T-cell (primary cell): Measurements from ENCODE around the gene PTPRO. TPM values are rescaled to one million over a fixed set of nuclear protein-coding genes. Genes with fewer than 3 reads are reported as not detected.

Experiments used
- ATAC-seq, 4 experiments: fragments of 200-7000 bp in 3 of 4; fragments of 150-1000 bp in 1 of 4; cut with Tn5 transposase; replicated peaks in 1 of 4; 1 replicate in 3 of 4; 2 replicates in 1 of 4; pipeline ENCODE4 v1.10.0; 2021; ENCODE audit warnings: moderate library complexity in 3 of 4, mild to moderate bottlenecking in 2 of 4, moderate number of reproducible peaks in 1 of 4
- CTCF ChIA-PET, 2 donors: fragments of 300-600 bp; sonication (Branson Sonifier 250); formaldehyde crosslinking; loops; one replicate each; lab custom pipeline; 2022; ENCODE audit warnings: antibody characterized with exemption in 2 of 2; lab: Charles Lee
- POLR2A ChIA-PET, 2 donors: fragments of 300-600 bp; sonication (Branson Sonifier 250); formaldehyde crosslinking; loops; one replicate each; lab custom pipeline; 2022; ENCODE audit warnings: antibody characterized with exemption in 2 of 2; lab: Charles Lee
- DNase-seq, 35 experiments: peaks; one replicate each; pipeline versions ENCODE4 v3.0.0 to v3.0.0-alpha.2; 2013 to 2023
- H3K27ac ChIP-seq: one replicate; pipeline ENCODE4 v1.5.1; 2013; ENCODE audit warnings: low read length
- H3K27me3 ChIP-seq, 2 experiments: replicated peaks in 1 of 2; 1 replicate in 1 of 2; 2 replicates in 1 of 2; pipeline versions ENCODE4 v1.6.1 to v1.7.0; 2013; ENCODE audit warnings: low read length in 1 of 2, mixed read lengths in 1 of 2; ENCODE audit not compliant: control insufficient read depth in 2 of 2, insufficient read depth in 2 of 2; ENCODE audit errors: extremely low read depth in 1 of 2
- H3K36me3 ChIP-seq, 2 donors: 1 replicate in 1 of 2; 2 replicates in 1 of 2; pipeline versions ENCODE4 v1.6.1 to v1.7.0; 2013; ENCODE audit warnings: low read length in 1 of 2; ENCODE audit not compliant: control insufficient read depth in 2 of 2, insufficient read depth in 1 of 2; ENCODE audit errors: extremely low read depth in 1 of 2
- H3K4me1 ChIP-seq, 2 experiments: 1 replicate in 1 of 2; 2 replicates in 1 of 2; pipeline versions ENCODE4 v1.6.1 to v1.7.0; 2013; ENCODE audit warnings: low read length in 2 of 2, mixed read lengths in 1 of 2; ENCODE audit not compliant: insufficient read depth in 2 of 2, control insufficient read depth in 1 of 2; ENCODE audit errors: extremely low read depth in 1 of 2
- H3K4me3 ChIP-seq, 2 donors: 1 replicate in 1 of 2; 2 replicates in 1 of 2; pipeline versions ENCODE4 v1.5.1 to v1.7.0; 2013; ENCODE audit warnings: mild to moderate bottlenecking in 2 of 2, low read length in 1 of 2, moderate library complexity in 1 of 2; ENCODE audit not compliant: control insufficient read depth in 1 of 2; ENCODE audit errors: extremely low read depth in 1 of 2
- H3K9me3 ChIP-seq: 2 replicates; pipeline ENCODE4 v1.7.0; 2013
- H3K27ac Mint-ChIP-seq, 2 donors: one replicate each; pipeline ENCODE4 v1.8.0; 2020 to 2021; ENCODE audit warnings: mild to moderate bottlenecking in 2 of 2, mixed read lengths in 2 of 2
- H3K27me3 Mint-ChIP-seq, 2 donors: one replicate each; pipeline ENCODE4 v1.8.0; 2021 to 2022; ENCODE audit warnings: mixed read lengths in 2 of 2
- H3K36me3 Mint-ChIP-seq: one replicate; pipeline ENCODE4 v1.8.0; 2021; ENCODE audit warnings: mixed read lengths
- H3K4me1 Mint-ChIP-seq, 3 donors: one replicate each; pipeline ENCODE4 v1.8.0; 2020 to 2022; ENCODE audit warnings: mixed read lengths in 3 of 3, mild to moderate bottlenecking in 1 of 3
- H3K4me3 Mint-ChIP-seq, 3 donors: one replicate each; pipeline ENCODE4 v1.8.0; 2020 to 2022; ENCODE audit warnings: mild to moderate bottlenecking in 3 of 3, mixed read lengths in 3 of 3, moderate library complexity in 3 of 3
- H3K9me3 Mint-ChIP-seq, 3 donors: one replicate each; pipeline ENCODE4 v1.8.0; 2020 to 2022; ENCODE audit warnings: mixed read lengths in 3 of 3
- WGBS: methylation state at CpG from one replicate; pipeline ENCODE4 v1.1.5; 2013; ENCODE audit warnings: missing lambda C conversion rate; ENCODE audit not compliant: insufficient coverage; 5-methylcytosine and 5-hydroxymethylcytosine counted together
- total RNA-seq, 35 experiments: library from RNA in 6 of 35; stranded (reverse) in 6 of 35; fragments of 120-200 nt in 1 of 35; gene quantifications; one replicate each; pipeline versions ENCODE4 v1.2.1 to v1.2.4 and lab custom pipeline; 2013 to 2026

PTPRO gene
- 10 to 100 TPM in 1 of 5 donors, 1 to 10 TPM in 4; 1.1 to 11.5 (median 6.3) TPM for total RNA-seq
- 5.4 TPM for total RNA-seq (2013)
- total RNA-seq (lab: John Stamatoyannopoulos, UW): 0 to 21.4 (median 6.6) reads per million in 29 experiments

DNA sequence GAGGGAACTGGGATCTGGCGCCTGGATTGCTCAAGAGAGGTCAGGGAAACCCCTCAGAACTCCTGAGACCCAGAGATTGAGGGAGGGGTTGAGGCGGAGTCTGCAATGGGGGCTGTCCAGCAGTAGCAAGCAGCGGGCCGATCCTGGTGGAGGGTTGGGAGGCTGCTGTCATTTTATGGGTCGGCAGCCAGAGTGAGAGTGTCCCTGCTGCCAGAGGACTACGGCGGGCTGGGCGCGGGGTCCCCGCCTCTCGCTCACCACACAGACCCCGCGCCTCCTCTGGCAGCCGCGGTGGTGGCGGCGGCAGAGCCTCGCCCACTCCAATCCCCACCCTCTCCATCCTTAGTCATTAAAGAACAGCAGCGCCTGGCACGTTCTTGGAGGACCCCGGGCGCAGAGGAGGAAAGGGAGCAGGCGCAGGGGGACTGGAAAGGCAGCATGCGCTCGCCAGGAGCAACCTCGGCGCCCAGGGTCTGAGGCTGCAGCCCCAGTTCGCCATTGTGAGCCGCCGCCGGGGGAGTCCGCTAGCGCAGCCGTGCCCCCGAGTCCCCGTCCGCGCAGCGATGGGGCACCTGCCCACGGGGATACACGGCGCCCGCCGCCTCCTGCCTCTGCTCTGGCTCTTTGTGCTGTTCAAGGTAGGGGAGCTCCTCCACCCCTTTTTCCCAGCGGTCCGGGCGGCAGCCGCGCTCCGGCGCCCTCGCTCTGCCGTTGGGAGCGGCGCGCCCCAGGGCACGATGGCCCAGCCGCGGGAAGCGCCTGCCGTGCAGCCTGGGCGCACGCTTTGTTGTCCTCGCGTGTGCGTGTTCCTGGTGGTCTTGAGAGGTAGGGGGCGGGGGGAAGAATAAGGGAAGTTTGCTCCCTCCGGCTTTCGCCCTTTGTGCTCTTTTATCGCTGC, at the start of gene PTPRO:
PTPRO (plus strand) TSS at position 345 of the 898 bp plus-strand sequence.
- H3K4me1 Mint-ChIP-seq: peaks cover 4 to 8% (median 6%) of the 10 kb centered on the region in 3 donors
- H3K27me3 Mint-ChIP-seq: peaks cover 42 to 55% of the 10 kb centered on the region in 2 donors
- 5% methylated on average over 56 of the region's 70 CpGs for WGBS
- H3K4me1 ChIP-seq: no peaks in the 10 kb centered on the region
- no peak within 1 kb of the TSS for H3K27ac Mint-ChIP-seq
- H3K4me3 Mint-ChIP-seq: peak within 1 kb of the TSS in 1 of 3 donors; percentile 34
- ChIA-PET CTCF (no interaction called here), POLR2A (no interaction called here)
- H3K9me3 Mint-ChIP-seq: no peaks in the 10 kb centered on the region
- no peak within 1 kb of the TSS for H3K4me3 ChIP-seq
- H3K9me3 ChIP-seq: no peaks in the 10 kb centered on the region
- no peak within 1 kb of the TSS for H3K27ac ChIP-seq
- H3K36me3 ChIP-seq: no peaks in the 10 kb centered on the region
- no peaks in the 10 kb centered on the region for H3K36me3 Mint-ChIP-seq
- ATAC-seq: peak in 1 of 4 experiments; percentile 27
- DNase-seq: no peak
- peaks cover 0 to 13% of the 10 kb centered on the region in 2 experiments for H3K27me3 ChIP-seq

DNA sequence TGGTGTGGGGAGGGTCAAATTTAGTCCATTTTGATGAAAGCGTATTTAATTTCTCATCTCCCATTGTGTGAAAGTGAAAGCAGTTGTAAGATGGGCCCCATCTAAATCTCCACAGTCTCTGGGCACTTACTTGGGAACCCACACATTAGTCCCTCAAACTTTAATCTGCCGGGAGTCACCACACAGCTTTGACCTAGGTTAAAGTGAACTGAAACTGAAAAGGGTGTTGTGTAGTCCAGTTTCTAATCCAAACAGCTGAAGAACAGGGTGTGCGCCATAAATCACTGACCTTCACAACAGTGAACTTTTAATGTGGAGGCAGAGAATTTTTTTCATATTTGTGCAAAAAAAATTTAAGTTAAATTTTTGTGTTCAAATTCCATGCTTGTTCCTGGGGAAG, 48.4 kb upstream of the PTPRO start:
- DNase-seq (no peak), ATAC-seq (no peak)
- Mint-ChIP-seq H3K4me1 (peaks cover under 1 to 2% (median 2%) of the 10 kb centered on the region in 3 donors), H3K4me3 (no peak overlapping the region), H3K9me3 (no peaks in the 10 kb centered on the region), H3K27ac (no peak overlapping the region), H3K27me3 (peaks cover 9 to 16% of the 10 kb centered on the region in 2 donors), H3K36me3 (no peaks in the 10 kb centered on the region)
- Histone ChIP-seq H3K27me3 (no peaks in the 10 kb centered on the region), H3K9me3 (no peaks in the 10 kb centered on the region), H3K27ac (no peak overlapping the region), H3K4me1 (no peaks in the 10 kb centered on the region), H3K36me3 (no peaks in the 10 kb centered on the region), H3K4me3 (no peak overlapping the region)
- no CpG with 5 or more reads among the region's 3 CpGs for whole genome bisulfite sequencing
- POLR2A ChIA-PET: interaction anchor here in 1 of 2 donors (0.8 kb wide), 1 partner anchor 255 kb away, joined by 5 read pairs; no protein-coding TSS in a partner anchor
- CTCF ChIA-PET: interaction anchor here in 1 of 2 donors (1.0 kb wide), 1 partner anchor 311 kb away, joined by 3 read pairs; no protein-coding TSS in a partner anchor

GRCh38 chr12:15274561-15274967, 47.7 kb upstream of the PTPRO start:
- H3K4me3 ChIP-seq: no peak overlapping the region
- no peaks in the 10 kb centered on the region for H3K9me3 Mint-ChIP-seq
- H3K9me3 ChIP-seq: no peaks in the 10 kb centered on the region
- H3K4me1 ChIP-seq: no peaks in the 10 kb centered on the region
- WGBS: 46% methylated on average over 2 of the region's 3 CpGs
- H3K27me3 Mint-ChIP-seq: peaks cover 12 to 22% of the 10 kb centered on the region in 2 donors
- H3K27me3 ChIP-seq: no peaks in the 10 kb centered on the region
- H3K36me3 Mint-ChIP-seq: no peaks in the 10 kb centered on the region
- ChIA-PET POLR2A (interaction anchor here in 1 of 2 donors (0.9 kb wide), 1 partner anchor 415 kb away, joined by 3 read pairs; no protein-coding TSS in a partner anchor), CTCF (interaction anchor here (0.6 to 1.8 kb wide), 5 partner anchors 14 to 311 kb away, joined by 3 to 7 read pairs (median 3); no protein-coding TSS in a partner anchor)
- peaks cover 6 to 8% (median 7%) of the 10 kb centered on the region in 3 donors for H3K4me1 Mint-ChIP-seq
- no peak for DNase-seq
- no peak overlapping the region for H3K27ac Mint-ChIP-seq
- no peak overlapping the region for H3K4me3 Mint-ChIP-seq
- no peaks in the 10 kb centered on the region for H3K36me3 ChIP-seq
- H3K27ac ChIP-seq: no peak overlapping the region
- no peak for ATAC-seq

- peaks cover 6 to 9% (median 7%) of the 10 kb centered on the region in 3 donors for H3K4me1 Mint-ChIP-seq
- no peaks in the 10 kb centered on the region for H3K27me3 ChIP-seq
- no peaks in the 10 kb centered on the region for H3K9me3 Mint-ChIP-seq
- no peak overlapping the region for H3K4me3 ChIP-seq
- WGBS: 78% methylated on average over 2 of the region's 8 CpGs
- DNase-seq (peak in 1 of 35 experiments; percentile 30), ATAC-seq (no peak)
- POLR2A ChIA-PET: no interaction called here
- H3K4me1 ChIP-seq: no peaks in the 10 kb centered on the region
- no peaks in the 10 kb centered on the region for H3K36me3 Mint-ChIP-seq
- CTCF ChIA-PET: interaction anchor here (0.5 to 1.8 kb wide), 8 partner anchors 43 to 582 kb away, joined by 3 to 7 read pairs (median 3); no protein-coding TSS in a partner anchor
- peaks cover 8 to 17% of the 10 kb centered on the region in 2 donors for H3K27me3 Mint-ChIP-seq
- no peaks in the 10 kb centered on the region for H3K9me3 ChIP-seq
- no peak overlapping the region for H3K27ac Mint-ChIP-seq
- no peaks in the 10 kb centered on the region for H3K36me3 ChIP-seq
- H3K4me3 Mint-ChIP-seq: no peak overlapping the region
- H3K27ac ChIP-seq: no peak overlapping the region
These were observed 46.1 kb upstream of the PTPRO start for GRCh38 chr12:15276088-15276698.

- H3K4me1 ChIP-seq: no peaks in the 10 kb centered on the region
- H3K27me3 Mint-ChIP-seq: peaks cover 8 to 26% of the 10 kb centered on the region in 2 donors
- H3K27me3 ChIP-seq: no peaks in the 10 kb centered on the region
- H3K4me1 Mint-ChIP-seq: peaks cover 6 to 9% (median 7%) of the 10 kb centered on the region in 3 donors
- no peak overlapping the region for H3K27ac Mint-ChIP-seq
- H3K36me3 ChIP-seq: no peaks in the 10 kb centered on the region
- CTCF ChIA-PET: interaction anchor here in 1 of 2 donors (1.4 kb wide), 1 partner anchor 77 kb away, joined by 3 read pairs; no protein-coding TSS in a partner anchor
- DNase-seq: peak in 4 of 35 experiments; percentile 0 to 14 (median 1)
- no peak overlapping the region for H3K4me3 ChIP-seq
- peak in 2 of 4 experiments; percentile 13 to 44 for ATAC-seq
- no peaks in the 10 kb centered on the region for H3K36me3 Mint-ChIP-seq
- no peak overlapping the region for H3K27ac ChIP-seq
- POLR2A ChIA-PET: no interaction called here
- H3K9me3 ChIP-seq: no peaks in the 10 kb centered on the region
- WGBS: 57% methylated on average over 8 of the region's 10 CpGs
- peak overlapping the region in 1 of 3 donors; percentile 26 for H3K4me3 Mint-ChIP-seq
- no peaks in the 10 kb centered on the region for H3K9me3 Mint-ChIP-seq
These were observed 43.3 kb upstream of the PTPRO start for GRCh38 chr12:15278816-15279658.
